GM23338 (cell line): Measurements from ENCODE around the gene MYH6. TPM values are rescaled to one million over a fixed set of nuclear protein-coding genes. Genes with fewer than 3 reads are reported as not detected.

ENCODE experiments used
- ATAC-seq: fragments of 200-7000 bp; cut with Tn5 transposase; 3 replicates; pipeline ENCODE4 v1.9.1; 2020
- DNase-seq: peaks from one replicate; pipeline ENCODE4 v3.0.0-alpha.2; 2015; ENCODE audit warnings: low spot score
- H2AFZ ChIP-seq: fragments of 200-600 bp; sonication (generic); 2 replicates; pipeline ENCODE4 v1.8.0; 2016; ENCODE audit warnings: antibody characterized with exemption, mild to moderate bottlenecking, moderate library complexity
- H3F3A ChIP-seq: fragments of 200-600 bp; sonication (generic); replicated peaks from 2 replicates; pipeline ENCODE4 v1.8.0; 2017; ENCODE audit warnings: antibody characterized with exemption, mixed run types, low read depth
- H3K27ac ChIP-seq: fragments of 200-600 bp; sonication (generic); 2 replicates; pipeline ENCODE4 v1.6.1; 2016; ENCODE audit warnings: low read depth
- H3K27me3 ChIP-seq: fragments of 200-600 bp; sonication (generic); 2 replicates; pipeline ENCODE4 v1.8.0; 2016; ENCODE audit warnings: mild to moderate bottlenecking, mixed run types, moderate library complexity; ENCODE audit not compliant: insufficient read depth
- H3K36me3 ChIP-seq: fragments of 200-600 bp; sonication (generic); 2 replicates; pipeline ENCODE4 v1.8.0; 2016; ENCODE audit warnings: mild to moderate bottlenecking; ENCODE audit not compliant: insufficient read depth
- H3K4me1 ChIP-seq: fragments of 200-600 bp; sonication (generic); 2 replicates; pipeline ENCODE4 v1.8.0; 2016; ENCODE audit warnings: mild to moderate bottlenecking, moderate library complexity; ENCODE audit not compliant: insufficient read depth
- H3K4me2 ChIP-seq: fragments of 200-600 bp; sonication (generic); 2 replicates; pipeline ENCODE4 v1.7.1; 2017; ENCODE audit warnings: mixed run types
- H3K4me3 ChIP-seq: fragments of 200-600 bp; sonication (generic); 2 replicates; pipeline ENCODE4 v1.6.1; 2016; ENCODE audit warnings: mixed run types
- H3K79me2 ChIP-seq: fragments of 200-600 bp; sonication (generic); replicated peaks from 2 replicates; pipeline ENCODE4 v1.8.0; 2017; ENCODE audit warnings: mild to moderate bottlenecking; ENCODE audit not compliant: insufficient read depth
- H3K9me2 ChIP-seq: fragments of 200-600 bp; sonication (generic); 2 replicates; pipeline ENCODE4 v1.8.0; 2017; ENCODE audit not compliant: insufficient read depth
- H4K20me1 ChIP-seq: fragments of 200-600 bp; sonication (generic); replicated peaks from 2 replicates; pipeline ENCODE4 v1.8.0; 2017; ENCODE audit warnings: mild to moderate bottlenecking; ENCODE audit not compliant: insufficient read depth
- H3K27ac Mint-ChIP-seq: 2 replicates; pipeline ENCODE4 v1.8.0; 2020; ENCODE audit warnings: inconsistent platforms, mild to moderate bottlenecking, moderate library complexity, mixed read lengths
- H3K27me3 Mint-ChIP-seq: 3 replicates; pipeline ENCODE4 v1.8.0; 2022; ENCODE audit warnings: low read depth, mild to moderate bottlenecking, moderate library complexity, mixed read lengths, inconsistent platforms; ENCODE audit not compliant: insufficient read depth, poor library complexity
- H3K36me3 Mint-ChIP-seq: 3 replicates; pipeline ENCODE4 v1.8.0; 2021; ENCODE audit warnings: low read depth, mild to moderate bottlenecking, inconsistent platforms, moderate library complexity, mixed read lengths
- H3K4me1 Mint-ChIP-seq: 3 replicates; pipeline ENCODE4 v1.8.0; 2020; ENCODE audit warnings: mild to moderate bottlenecking, inconsistent platforms, mixed read lengths
- H3K4me3 Mint-ChIP-seq: 3 replicates; pipeline ENCODE4 v1.8.0; 2021; ENCODE audit warnings: moderate library complexity, mild to moderate bottlenecking, inconsistent platforms, mixed read lengths
- H3K9me3 Mint-ChIP-seq: 3 replicates; pipeline ENCODE4 v1.8.0; 2020; ENCODE audit warnings: moderate library complexity, mild to moderate bottlenecking, inconsistent platforms, mixed read lengths
- CREB1 ChIP-seq: fragments of 250-450 bp; sonication (Bioruptor Pico); IDR thresholded peaks from 2 replicates; pipeline ENCODE4 v1.5.0; 2020; ENCODE audit warnings: low read depth, mild to moderate bottlenecking, moderate library complexity
- JUNB ChIP-seq: IDR thresholded peaks from one replicate; pipeline ENCODE4 v1.6.1; 2016; ENCODE audit warnings: antibody characterized with exemption; ENCODE audit not compliant: unreplicated experiment
- POLR2AphosphoS5 ChIP-seq: IDR thresholded peaks from 2 replicates; pipeline ENCODE4 v1.6.1; 2016; ENCODE audit warnings: antibody characterized with exemption, low read depth
- ZNF114 ChIP-seq: fragments of 250-450 bp; sonication (Bioruptor Pico); IDR thresholded peaks from 2 replicates; pipeline ENCODE4 v1.5.0; 2020; ENCODE audit warnings: mild to moderate bottlenecking, moderate library complexity
- polyA plus RNA-seq: library from polyadenylated mRNA; unstranded; fragments of >200 nt; fragmentation: Nextera tagmentation; extraction: Ambion mirVana; gene quantifications from 2 replicates; pipeline ENCODE4 v1.2.1, GENCODE V29; 2016
- total RNA-seq: library from RNA; depleted of rRNA; stranded (reverse); fragments of >200 nt; shearing (Covaris generic); gene quantifications from 2 replicates; pipeline ENCODE4 v1.2.3, GENCODE V29; 2014
- TF ChIP-seq, protein P1 (sequence below): fragments of 250-450 bp; sonication (Bioruptor Pico); IDR thresholded peaks from 2 replicates; pipeline ENCODE4 v1.5.0; 2020; ENCODE audit warnings: mild to moderate bottlenecking, moderate library complexity
- TF ChIP-seq, protein P2 (sequence below): IDR thresholded peaks from one replicate; pipeline ENCODE4 v1.6.1; 2018; ENCODE audit warnings: antibody characterized with exemption; ENCODE audit not compliant: unreplicated experiment

The MYH6 gene
- total and polyA plus RNA-seq, 2 experiments from 2014 or later, result 0.03 to 0.10 TPM

DNA sequence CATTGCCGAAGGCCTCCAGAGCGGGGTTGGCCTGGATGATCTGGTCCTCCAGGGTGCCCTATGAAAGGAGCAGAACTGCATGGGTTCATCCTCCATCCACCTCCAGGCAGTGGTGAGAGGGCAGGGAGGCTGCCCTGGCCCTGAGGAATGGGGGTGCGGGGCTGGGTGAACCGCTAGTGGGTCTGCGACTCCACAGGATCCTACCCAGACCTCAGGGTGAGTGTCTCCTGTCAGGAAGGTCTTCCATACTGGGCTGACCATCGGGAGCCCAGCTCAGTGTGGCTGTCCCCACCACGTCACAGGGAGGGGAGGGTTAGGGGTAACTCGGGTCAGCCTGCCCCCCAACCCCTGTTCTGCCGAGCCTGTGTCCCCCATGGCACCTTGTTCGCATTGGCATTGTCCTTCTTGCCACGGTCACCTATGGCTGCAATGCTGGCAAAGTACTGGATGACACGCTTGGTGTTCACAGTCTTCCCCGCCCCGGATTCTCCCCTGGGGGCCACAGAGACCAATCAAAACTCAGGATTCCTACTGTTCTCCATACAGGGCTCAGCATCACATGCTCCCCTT, 3.7 kb downstream of the MYH6 start:
- DNase-seq (no peak), ATAC-seq (no peak)
- H3F3A ChIP-seq, result no peaks in the 10 kb centered on the region
- no peak overlapping the region for H3K27ac ChIP-seq
- no peak overlapping the region for H2AFZ ChIP-seq
- Mint-ChIP-seq H3K4me1 (peaks cover 6% of the 10 kb centered on the region; the same call in 1 of the 3 replicates), H3K27ac (no peak overlapping the region), H3K4me3 (no peak overlapping the region), H3K36me3 (no peaks in the 10 kb centered on the region; the same call in 2 of the 3 replicates), H3K9me3 (no peaks in the 10 kb centered on the region; the same call in 2 of the 3 replicates), H3K27me3 (peaks cover 23% of the 10 kb centered on the region)
- H3K36me3 ChIP-seq, result no peaks in the 10 kb centered on the region
- no peak for TF ChIP-seq CREB1 (CRISPR knock-in tag)
- no peak for TF ChIP-seq ZNF114 (CRISPR knock-in tag)
- TF ChIP-seq, protein P1, sequence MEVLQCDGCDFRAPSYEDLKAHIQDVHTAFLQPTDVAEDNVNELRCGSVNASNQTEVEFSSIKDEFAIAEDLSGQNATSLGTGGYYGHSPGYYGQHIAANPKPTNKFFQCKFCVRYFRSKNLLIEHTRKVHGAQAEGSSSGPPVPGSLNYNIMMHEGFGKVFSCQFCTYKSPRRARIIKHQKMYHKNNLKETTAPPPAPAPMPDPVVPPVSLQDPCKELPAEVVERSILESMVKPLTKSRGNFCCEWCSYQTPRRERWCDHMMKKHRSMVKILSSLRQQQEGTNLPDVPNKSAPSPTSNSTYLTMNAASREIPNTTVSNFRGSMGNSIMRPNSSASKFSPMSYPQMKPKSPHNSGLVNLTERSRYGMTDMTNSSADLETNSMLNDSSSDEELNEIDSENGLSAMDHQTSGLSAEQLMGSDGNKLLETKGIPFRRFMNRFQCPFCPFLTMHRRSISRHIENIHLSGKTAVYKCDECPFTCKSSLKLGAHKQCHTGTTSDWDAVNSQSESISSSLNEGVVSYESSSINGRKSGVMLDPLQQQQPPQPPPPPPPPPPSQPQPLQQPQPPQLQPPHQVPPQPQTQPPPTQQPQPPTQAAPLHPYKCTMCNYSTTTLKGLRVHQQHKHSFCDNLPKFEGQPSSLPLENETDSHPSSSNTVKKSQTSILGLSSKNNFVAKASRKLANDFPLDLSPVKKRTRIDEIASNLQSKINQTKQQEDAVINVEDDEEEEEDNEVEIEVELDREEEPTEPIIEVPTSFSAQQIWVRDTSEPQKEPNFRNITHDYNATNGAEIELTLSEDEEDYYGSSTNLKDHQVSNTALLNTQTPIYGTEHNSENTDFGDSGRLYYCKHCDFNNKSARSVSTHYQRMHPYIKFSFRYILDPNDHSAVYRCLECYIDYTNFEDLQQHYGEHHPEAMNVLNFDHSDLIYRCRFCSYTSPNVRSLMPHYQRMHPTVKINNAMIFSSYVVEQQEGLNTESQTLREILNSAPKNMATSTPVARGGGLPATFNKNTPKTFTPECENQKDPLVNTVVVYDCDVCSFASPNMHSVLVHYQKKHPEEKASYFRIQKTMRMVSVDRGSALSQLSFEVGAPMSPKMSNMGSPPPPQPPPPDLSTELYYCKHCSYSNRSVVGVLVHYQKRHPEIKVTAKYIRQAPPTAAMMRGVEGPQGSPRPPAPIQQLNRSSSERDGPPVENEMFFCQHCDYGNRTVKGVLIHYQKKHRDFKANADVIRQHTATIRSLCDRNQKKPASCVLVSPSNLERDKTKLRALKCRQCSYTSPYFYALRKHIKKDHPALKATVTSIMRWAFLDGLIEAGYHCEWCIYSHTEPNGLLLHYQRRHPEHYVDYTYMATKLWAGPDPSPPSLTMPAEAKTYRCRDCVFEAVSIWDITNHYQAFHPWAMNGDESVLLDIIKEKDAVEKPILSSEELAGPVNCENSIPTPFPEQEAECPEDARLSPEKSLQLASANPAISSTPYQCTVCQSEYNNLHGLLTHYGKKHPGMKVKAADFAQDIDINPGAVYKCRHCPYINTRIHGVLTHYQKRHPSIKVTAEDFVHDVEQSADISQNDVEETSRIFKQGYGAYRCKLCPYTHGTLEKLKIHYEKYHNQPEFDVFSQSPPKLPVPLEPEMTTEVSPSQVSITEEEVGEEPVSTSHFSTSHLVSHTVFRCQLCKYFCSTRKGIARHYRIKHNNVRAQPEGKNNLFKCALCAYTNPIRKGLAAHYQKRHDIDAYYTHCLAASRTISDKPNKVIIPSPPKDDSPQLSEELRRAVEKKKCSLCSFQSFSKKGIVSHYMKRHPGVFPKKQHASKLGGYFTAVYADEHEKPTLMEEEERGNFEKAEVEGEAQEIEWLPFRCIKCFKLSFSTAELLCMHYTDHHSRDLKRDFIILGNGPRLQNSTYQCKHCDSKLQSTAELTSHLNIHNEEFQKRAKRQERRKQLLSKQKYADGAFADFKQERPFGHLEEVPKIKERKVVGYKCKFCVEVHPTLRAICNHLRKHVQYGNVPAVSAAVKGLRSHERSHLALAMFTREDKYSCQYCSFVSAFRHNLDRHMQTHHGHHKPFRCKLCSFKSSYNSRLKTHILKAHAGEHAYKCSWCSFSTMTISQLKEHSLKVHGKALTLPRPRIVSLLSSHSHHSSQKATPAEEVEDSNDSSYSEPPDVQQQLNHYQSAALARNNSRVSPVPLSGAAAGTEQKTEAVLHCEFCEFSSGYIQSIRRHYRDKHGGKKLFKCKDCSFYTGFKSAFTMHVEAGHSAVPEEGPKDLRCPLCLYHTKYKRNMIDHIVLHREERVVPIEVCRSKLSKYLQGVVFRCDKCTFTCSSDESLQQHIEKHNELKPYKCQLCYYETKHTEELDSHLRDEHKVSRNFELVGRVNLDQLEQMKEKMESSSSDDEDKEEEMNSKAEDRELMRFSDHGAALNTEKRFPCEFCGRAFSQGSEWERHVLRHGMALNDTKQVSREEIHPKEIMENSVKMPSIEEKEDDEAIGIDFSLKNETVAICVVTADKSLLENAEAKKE (CRISPR knock-in tag), result no peak
- TF ChIP-seq POLR2AphosphoS5, result no peak
- TF ChIP-seq, protein P2, sequence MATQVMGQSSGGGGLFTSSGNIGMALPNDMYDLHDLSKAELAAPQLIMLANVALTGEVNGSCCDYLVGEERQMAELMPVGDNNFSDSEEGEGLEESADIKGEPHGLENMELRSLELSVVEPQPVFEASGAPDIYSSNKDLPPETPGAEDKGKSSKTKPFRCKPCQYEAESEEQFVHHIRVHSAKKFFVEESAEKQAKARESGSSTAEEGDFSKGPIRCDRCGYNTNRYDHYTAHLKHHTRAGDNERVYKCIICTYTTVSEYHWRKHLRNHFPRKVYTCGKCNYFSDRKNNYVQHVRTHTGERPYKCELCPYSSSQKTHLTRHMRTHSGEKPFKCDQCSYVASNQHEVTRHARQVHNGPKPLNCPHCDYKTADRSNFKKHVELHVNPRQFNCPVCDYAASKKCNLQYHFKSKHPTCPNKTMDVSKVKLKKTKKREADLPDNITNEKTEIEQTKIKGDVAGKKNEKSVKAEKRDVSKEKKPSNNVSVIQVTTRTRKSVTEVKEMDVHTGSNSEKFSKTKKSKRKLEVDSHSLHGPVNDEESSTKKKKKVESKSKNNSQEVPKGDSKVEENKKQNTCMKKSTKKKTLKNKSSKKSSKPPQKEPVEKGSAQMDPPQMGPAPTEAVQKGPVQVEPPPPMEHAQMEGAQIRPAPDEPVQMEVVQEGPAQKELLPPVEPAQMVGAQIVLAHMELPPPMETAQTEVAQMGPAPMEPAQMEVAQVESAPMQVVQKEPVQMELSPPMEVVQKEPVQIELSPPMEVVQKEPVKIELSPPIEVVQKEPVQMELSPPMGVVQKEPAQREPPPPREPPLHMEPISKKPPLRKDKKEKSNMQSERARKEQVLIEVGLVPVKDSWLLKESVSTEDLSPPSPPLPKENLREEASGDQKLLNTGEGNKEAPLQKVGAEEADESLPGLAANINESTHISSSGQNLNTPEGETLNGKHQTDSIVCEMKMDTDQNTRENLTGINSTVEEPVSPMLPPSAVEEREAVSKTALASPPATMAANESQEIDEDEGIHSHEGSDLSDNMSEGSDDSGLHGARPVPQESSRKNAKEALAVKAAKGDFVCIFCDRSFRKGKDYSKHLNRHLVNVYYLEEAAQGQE, result no peak
- TF ChIP-seq JUNB, result no peak
- no peaks in the 10 kb centered on the region for H3K9me2 ChIP-seq
- no peak overlapping the region for H3K4me3 ChIP-seq
- H3K79me2 ChIP-seq, result no peaks in the 10 kb centered on the region
- no peaks in the 10 kb centered on the region for H4K20me1 ChIP-seq
- H3K4me2 ChIP-seq, result no peak overlapping the region
- no peaks in the 10 kb centered on the region for H3K27me3 ChIP-seq
- no peaks in the 10 kb centered on the region for H3K4me1 ChIP-seq
